GM12874 (cell line): Measurements from ENCODE around the gene PKIG.

Source experiments
- TF ChIP-seq, protein P1 (sequence below): IDR thresholded peaks from 2 replicates; pipeline ENCODE4 v1.5.1; 2011; ENCODE audit warnings: low read depth, mild to moderate bottlenecking, control low read depth, low read length, moderate library complexity; ENCODE audit not compliant: insufficient read depth

The PKIG gene

GRCh38 chr20:44582311-44583025 lies at the start of gene PKIG:
Gene PKIG, plus strand, starts transcription at chr20:44582579. Its CDS starts 31,978 bp downstream, at chr20:44614557.
- TF ChIP-seq, protein P1, sequence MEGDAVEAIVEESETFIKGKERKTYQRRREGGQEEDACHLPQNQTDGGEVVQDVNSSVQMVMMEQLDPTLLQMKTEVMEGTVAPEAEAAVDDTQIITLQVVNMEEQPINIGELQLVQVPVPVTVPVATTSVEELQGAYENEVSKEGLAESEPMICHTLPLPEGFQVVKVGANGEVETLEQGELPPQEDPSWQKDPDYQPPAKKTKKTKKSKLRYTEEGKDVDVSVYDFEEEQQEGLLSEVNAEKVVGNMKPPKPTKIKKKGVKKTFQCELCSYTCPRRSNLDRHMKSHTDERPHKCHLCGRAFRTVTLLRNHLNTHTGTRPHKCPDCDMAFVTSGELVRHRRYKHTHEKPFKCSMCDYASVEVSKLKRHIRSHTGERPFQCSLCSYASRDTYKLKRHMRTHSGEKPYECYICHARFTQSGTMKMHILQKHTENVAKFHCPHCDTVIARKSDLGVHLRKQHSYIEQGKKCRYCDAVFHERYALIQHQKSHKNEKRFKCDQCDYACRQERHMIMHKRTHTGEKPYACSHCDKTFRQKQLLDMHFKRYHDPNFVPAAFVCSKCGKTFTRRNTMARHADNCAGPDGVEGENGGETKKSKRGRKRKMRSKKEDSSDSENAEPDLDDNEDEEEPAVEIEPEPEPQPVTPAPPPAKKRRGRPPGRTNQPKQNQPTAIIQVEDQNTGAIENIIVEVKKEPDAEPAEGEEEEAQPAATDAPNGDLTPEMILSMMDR: no peak

DNA sequence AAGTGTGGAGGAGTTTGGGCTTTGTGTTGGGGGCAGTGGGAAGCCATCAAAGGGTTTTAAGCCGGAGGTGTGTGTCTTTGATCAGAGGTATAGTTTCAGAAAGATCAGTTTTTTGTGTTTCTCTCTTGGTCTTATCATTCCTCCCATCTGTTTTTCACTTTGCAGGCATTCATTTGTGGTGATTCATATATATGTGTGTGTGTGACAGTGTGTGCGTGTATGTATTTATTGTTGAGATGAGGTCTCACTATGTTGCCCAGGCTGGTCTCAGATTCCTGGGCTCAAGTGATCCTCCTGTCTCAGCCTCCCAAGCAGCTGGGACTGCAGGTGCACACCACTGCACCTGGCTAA lies 49.4 kb upstream of the PKIG start:
- TF ChIP-seq, protein P1: no peak

GRCh38 chr20:44533928-44534327 lies 48.5 kb upstream of the PKIG start:
- TF ChIP-seq, protein P1: no peak

GRCh38 chr20:44536175-44536574 lies 46.2 kb upstream of the PKIG start:
- TF ChIP-seq, protein P1: no peak

DNA sequence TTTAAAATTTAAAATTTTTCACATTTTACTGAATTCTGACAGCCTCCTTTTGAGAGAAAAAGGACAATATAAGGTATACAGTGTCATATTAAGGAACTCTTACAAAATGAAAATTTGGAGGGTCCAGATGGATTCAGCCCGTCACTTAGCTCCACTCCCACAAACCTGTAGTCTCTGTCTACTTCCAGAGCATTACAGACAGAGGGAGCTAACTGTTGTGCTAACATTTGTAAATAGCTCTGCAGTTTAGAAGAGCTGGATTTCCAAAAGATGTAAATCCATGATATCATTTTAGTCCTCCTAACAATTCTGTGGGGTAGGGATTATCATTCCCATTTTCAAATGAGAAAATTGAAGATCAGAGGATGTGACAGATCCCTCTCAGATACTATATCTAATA lies 44.4 kb upstream of the PKIG start:
- TF ChIP-seq, protein P1: no peak

- TF ChIP-seq, protein P1: no peak
Observed at GRCh38 chr20:44540834-44541233, 41.5 kb upstream of the PKIG start.

DNA sequence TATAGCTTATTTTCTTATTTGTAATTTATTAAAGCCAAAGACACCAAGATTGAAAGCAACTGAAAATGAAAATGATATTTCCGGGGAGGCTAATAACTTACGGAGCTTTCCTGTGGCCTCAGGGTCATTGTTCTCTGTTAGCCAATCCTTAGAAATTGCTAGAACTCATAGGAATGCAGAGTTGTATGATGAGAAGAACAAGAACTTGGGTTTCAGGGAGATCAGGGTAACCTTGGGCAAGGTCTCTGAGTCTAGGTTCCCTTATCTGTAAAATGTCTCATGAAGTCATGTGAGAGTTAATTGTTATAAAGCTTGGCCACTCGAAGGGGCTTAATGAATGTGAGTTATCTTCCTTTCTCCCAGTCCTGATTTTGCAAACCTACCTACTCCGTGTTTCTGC lies 40.4 kb upstream of the PKIG start:
- TF ChIP-seq, protein P1: no peak
